MCF 10A (cell line): ENCODE results near the gene LRMDA. TPM values are rescaled to one million over a fixed set of nuclear protein-coding genes. Genes with fewer than 3 reads are reported as not detected.

Experiments
- BruUV-seq: library from RNA; stranded (reverse); fragments of 400-500 nt; replicated peaks from 2 replicates; lab custom pipeline; 2021; lab: Mats Ljungman, UMichigan
- CTCF ChIA-PET: fragments of 300-600 bp; sonication (Branson Sonifier 250); formaldehyde crosslinking; extraction: SDS; loops from one replicate; lab custom pipeline; 2021; ENCODE audit warnings: antibody characterized with exemption, inconsistent platforms; lab: Yijun Ruan, JAX
- POLR2A ChIA-PET: fragments of 300-600, 350-650 bp; sonication (Branson Sonifier 250); formaldehyde crosslinking; extraction: SDS; loops from one replicate; lab custom pipeline; 2020; ENCODE audit warnings: antibody characterized with exemption, inconsistent platforms; lab: Yijun Ruan, JAX
- DNase-seq: peaks from one replicate; pipeline ENCODE4 v3.0.0-alpha.2; 2018; ENCODE audit not compliant: unreplicated experiment
- H3K27ac Mint-ChIP-seq: one replicate; pipeline ENCODE4 v1.8.0; 2022; ENCODE audit warnings: mild to moderate bottlenecking, low read depth, mixed read lengths; ENCODE audit not compliant: unreplicated experiment
- H3K27me3 Mint-ChIP-seq: one replicate; pipeline ENCODE4 v1.8.0; 2022; ENCODE audit warnings: mixed read lengths; ENCODE audit not compliant: insufficient read depth, unreplicated experiment
- H3K36me3 Mint-ChIP-seq: one replicate; pipeline ENCODE4 v1.8.0; 2022; ENCODE audit warnings: mild to moderate bottlenecking, moderate library complexity, mixed read lengths; ENCODE audit not compliant: insufficient read depth, unreplicated experiment
- H3K4me1 Mint-ChIP-seq: one replicate; pipeline ENCODE4 v1.8.0; 2022; ENCODE audit warnings: mixed read lengths; ENCODE audit not compliant: insufficient read depth, unreplicated experiment
- H3K4me3 Mint-ChIP-seq: one replicate; pipeline ENCODE4 v1.8.0; 2022; ENCODE audit warnings: mild to moderate bottlenecking, moderate library complexity, mixed read lengths; ENCODE audit not compliant: unreplicated experiment
- H3K9me3 Mint-ChIP-seq: one replicate; pipeline ENCODE4 v1.8.0; 2022; ENCODE audit warnings: mixed read lengths; ENCODE audit not compliant: unreplicated experiment
- CTCF ChIP-seq: fragments of 200-600 bp; IDR thresholded peaks from one replicate; pipeline ENCODE4 v1.8.0; 2022; ENCODE audit warnings: antibody characterized with exemption, mild to moderate bottlenecking; ENCODE audit not compliant: unreplicated experiment
- intact Hi-C: fragments of 100-400 bp; cut with micrococcal nuclease; formaldehyde crosslinking; loops from 2 replicates; pipeline ENCODE4 v1.14.1; 2022
- total RNA-seq: library from RNA; stranded (reverse); gene quantifications from 2 replicates; pipeline ENCODE4 v1.2.3, GENCODE V29; 2022

Gene LRMDA
- total RNA-seq, 1 experiment from 2014 or later, result not detected

DNA sequence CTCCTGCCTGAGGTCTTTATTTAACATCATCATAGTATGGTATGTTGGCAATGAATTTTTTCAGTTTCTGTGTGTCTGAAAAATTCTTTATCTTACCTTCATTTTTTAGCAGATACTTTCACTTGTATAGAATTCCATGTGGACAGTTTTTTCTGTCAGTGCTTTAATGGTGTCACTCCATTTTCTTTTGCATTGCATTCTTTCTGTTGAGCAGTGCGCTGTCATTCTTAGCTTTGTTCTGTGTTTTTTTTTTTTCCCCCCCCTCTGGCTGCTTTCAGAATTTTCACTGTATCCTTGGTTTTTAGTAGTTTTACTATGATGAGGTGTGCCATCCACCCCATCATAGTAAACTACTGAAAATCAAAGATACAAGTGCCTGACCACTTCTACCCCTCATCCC lies 120.7 kb downstream of the LRMDA start:
- BruUV-seq, result no TSS peak
- CTCF ChIA-PET, result no interaction called here
- intact Hi-C loops, result no loop called here
- Mint-ChIP-seq H3K27me3 (no peaks in the 10 kb centered on the region), H3K4me1 (no peaks in the 10 kb centered on the region), H3K9me3 (peaks cover 16% of the 10 kb centered on the region), H3K4me3 (no peak overlapping the region), H3K36me3 (peaks cover 6% of the 10 kb centered on the region), H3K27ac (no peak overlapping the region)
- TF ChIP-seq CTCF, result no peak
- no peak for DNase-seq
- POLR2A ChIA-PET, result no interaction called here

DNA sequence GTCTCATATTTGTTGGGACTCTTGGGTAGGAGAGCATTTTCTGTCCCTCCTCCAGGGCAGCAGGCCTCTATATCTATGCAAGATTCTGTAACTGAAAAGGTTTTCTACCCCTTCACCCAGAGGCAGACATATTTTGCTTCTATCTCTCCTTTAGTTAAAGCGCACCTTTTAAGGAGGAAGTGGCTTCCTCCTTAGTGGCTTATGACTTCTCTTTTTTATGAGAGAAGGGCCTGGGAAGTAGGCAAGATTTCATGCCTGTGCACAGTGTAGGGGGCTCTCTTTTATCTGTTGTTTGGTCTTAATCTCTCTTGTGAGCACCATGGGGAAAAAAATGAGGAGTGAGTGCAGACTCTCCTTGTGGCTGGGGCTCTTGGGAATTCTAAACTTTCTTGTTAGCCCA lies 122.1 kb downstream of the LRMDA start:
- Mint-ChIP-seq H3K4me1 (no peaks in the 10 kb centered on the region), H3K9me3 (peaks cover 16% of the 10 kb centered on the region), H3K36me3 (peaks cover 6% of the 10 kb centered on the region), H3K4me3 (no peak overlapping the region), H3K27ac (no peak overlapping the region), H3K27me3 (no peaks in the 10 kb centered on the region)
- DNase-seq, result no peak
- POLR2A ChIA-PET, result no interaction called here
- no TSS peak for BruUV-seq
- intact Hi-C loops, result no loop called here
- TF ChIP-seq CTCF, result no peak
- CTCF ChIA-PET, result interaction anchor here (0.6 kb wide), 2 partner anchors 12 to 318 kb away, joined by 3 to 4 read pairs; partner anchors contain the start of gene COMTD1

GRCh38 chr10:75555323-75555722 lies 123.9 kb downstream of the LRMDA start:
- H3K4me3 Mint-ChIP-seq, result no peak overlapping the region
- intact Hi-C loops, result no loop called here
- ChIA-PET CTCF (interaction anchor here (0.9 kb wide), 1 partner anchor 439 kb away, joined by 3 read pairs; no protein-coding TSS in a partner anchor), POLR2A (no interaction called here)
- no peaks in the 10 kb centered on the region for H3K27me3 Mint-ChIP-seq
- TF ChIP-seq CTCF, result no peak
- DNase-seq, result no peak
- H3K36me3 Mint-ChIP-seq, result peaks cover 6% of the 10 kb centered on the region
- peaks cover 14% of the 10 kb centered on the region for H3K9me3 Mint-ChIP-seq
- BruUV-seq, result no TSS peak
- H3K4me1 Mint-ChIP-seq, result no peaks in the 10 kb centered on the region
- no peak overlapping the region for H3K27ac Mint-ChIP-seq

- no TSS peak for BruUV-seq
- H3K9me3 Mint-ChIP-seq, result peaks cover 9% of the 10 kb centered on the region
- DNase-seq, result no peak
- no peak overlapping the region for H3K27ac Mint-ChIP-seq
- H3K4me1 Mint-ChIP-seq, result no peaks in the 10 kb centered on the region
- CTCF ChIA-PET, result no interaction called here
- POLR2A ChIA-PET, result no interaction called here
- no peak overlapping the region for H3K4me3 Mint-ChIP-seq
- peaks cover 6% of the 10 kb centered on the region for H3K36me3 Mint-ChIP-seq
- H3K27me3 Mint-ChIP-seq, result no peaks in the 10 kb centered on the region
- intact Hi-C loops, result no loop called here
- no peak for TF ChIP-seq CTCF
Measured at GRCh38 chr10:75556320-75556719, 124.9 kb downstream of the LRMDA start.
